DMS53 treated with DMSO at 0.1 percent for 48 hours (cell line): ENCODE results near the gene SSNA1.

Source experiments
- DNase-seq: peaks from one replicate; lab custom pipeline; 2025; ENCODE audit not compliant: unreplicated experiment; lab: John Stamatoyannopoulos, UW

SSNA1 gene

GRCh38 chr9:137219757-137220316, 31.4 kb downstream of the SSNA1 start:
- no peak for DNase-seq

- DNase-seq = no peak
These were observed 32.0 kb downstream of the SSNA1 start for GRCh38 chr9:137220317-137221094.

DNA sequence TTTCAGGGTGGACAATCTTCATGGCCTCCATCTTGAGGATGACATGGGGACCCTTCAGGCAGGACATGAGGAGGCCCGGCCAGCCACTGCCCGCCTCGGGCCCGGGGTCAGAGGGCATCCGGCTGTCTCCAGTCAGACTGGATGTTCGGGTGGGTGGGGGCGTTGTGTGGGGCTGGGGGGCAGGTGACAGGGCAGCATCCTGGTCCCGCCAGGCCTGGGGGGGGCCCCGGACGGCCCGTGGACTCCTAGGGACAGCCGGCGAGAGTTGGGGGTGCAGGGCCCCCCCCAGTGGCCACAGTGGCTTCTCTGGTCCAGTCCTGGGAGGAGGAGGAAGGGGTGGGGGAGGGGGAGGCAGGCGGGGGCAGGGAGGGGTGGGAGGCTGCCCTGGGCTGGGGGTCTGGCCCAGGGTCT, 32.6 kb downstream of the SSNA1 start:
- DNase-seq = no peak

DNA sequence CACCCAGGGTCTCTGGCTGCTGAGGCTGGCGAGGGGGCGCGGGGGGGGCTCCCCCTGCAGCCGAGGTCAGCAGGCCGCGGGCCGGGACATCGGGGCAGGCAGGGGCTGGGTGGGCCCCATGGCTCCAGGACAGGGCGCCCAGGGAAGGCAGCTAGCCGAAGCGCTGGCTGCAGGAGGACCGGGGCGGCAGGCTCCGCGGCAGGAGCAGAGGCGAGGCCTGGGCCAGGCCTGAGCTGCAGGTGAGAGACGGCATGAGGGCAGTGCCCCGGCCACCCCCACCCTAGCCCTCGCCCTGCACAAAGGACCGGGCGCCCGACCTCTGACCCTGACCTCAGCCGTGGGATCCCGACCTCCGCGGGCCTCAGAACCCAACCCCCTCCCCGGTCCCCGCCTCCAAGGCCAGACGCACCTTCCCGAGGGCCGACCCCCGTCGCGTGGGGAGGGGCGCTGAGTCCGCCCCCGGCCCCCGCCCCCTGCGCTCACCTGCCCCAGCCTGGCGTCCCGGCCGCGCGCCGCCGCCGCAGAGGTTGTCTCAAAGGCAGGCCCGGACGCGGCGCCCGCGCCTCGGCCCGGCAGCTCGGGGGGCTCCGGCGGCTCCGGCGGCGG, 33.1 kb downstream of the SSNA1 start:
- no peak for DNase-seq

- peak; percentile 25 for DNase-seq
These were observed 34.0 kb downstream of the SSNA1 start, which contains the start of gene RNF208 for GRCh38 chr9:137222190-137223077. Gene RNF208, minus strand, starts transcription at chr9:137222240. Its CDS starts 1,028 bp downstream, at chr9:137221212.

- DNase-seq = peak; percentile 93
These were observed 34.8 kb downstream of the SSNA1 start for GRCh38 chr9:137223078-137223970.

- no peak for DNase-seq
These were observed 36.6 kb downstream of the SSNA1 start, which contains the start of gene CYSRT1 for GRCh38 chr9:137224830-137225694. Gene CYSRT1, plus strand, starts transcription at chr9:137225174. Its CDS starts 448 bp downstream, at chr9:137225622.

GRCh38 chr9:137225699-137226331, 37.3 kb downstream of the SSNA1 start:
- no peak for DNase-seq

GRCh38 chr9:137226338-137227053, 38.0 kb downstream of the SSNA1 start:
- DNase-seq = no peak

DNA sequence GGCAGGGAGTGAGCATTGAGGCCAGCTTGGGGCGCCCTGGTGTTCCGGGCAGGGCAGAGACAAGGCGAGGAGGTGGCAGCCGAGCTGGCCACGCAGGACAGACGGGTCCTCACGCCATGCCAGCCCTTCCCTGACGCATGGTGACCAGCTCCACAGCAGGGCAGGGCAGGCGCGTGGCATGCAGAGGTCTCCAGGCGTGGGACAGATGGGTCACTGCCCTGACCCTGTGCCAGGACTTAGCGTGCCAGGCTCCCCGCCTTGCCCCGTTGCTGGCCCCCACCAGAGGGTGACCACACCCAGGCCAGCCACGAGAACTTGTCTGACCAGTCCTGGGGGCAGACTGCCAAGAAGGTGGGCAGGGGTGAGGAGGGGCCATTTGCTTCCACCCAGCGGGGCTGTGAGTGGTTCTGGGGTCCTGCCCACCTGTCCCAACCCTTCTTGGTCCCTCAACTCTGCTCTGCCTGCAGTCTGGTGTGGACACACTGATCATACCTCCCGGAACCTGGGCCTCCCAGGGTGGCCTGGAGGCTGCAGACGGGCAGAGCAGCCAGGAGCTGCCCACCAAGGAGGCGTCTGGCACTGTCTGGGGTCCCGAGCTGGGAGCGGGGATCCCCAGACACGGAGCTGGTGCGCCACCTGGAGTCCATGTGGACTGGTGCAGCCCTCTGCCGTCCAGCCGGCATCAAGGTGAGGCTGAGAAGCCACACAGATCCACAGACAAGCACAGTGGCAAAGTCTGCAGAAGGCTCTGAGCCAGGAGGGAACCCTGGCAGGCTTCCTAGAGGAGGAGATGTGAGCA, 38.8 kb downstream of the SSNA1 start, which contains the start of gene RNF224:
Gene RNF224 (plus strand): TSS at position 449 of the 799 bp plus-strand sequence. CDS start 834 bp downstream, outside the sequence.
- peak; percentile 79 for DNase-seq

- no peak for DNase-seq
These were observed 39.5 kb downstream of the SSNA1 start for GRCh38 chr9:137227853-137228505.

- DNase-seq = no peak
These were observed 40.1 kb downstream of the SSNA1 start for GRCh38 chr9:137228506-137228967.

DNA sequence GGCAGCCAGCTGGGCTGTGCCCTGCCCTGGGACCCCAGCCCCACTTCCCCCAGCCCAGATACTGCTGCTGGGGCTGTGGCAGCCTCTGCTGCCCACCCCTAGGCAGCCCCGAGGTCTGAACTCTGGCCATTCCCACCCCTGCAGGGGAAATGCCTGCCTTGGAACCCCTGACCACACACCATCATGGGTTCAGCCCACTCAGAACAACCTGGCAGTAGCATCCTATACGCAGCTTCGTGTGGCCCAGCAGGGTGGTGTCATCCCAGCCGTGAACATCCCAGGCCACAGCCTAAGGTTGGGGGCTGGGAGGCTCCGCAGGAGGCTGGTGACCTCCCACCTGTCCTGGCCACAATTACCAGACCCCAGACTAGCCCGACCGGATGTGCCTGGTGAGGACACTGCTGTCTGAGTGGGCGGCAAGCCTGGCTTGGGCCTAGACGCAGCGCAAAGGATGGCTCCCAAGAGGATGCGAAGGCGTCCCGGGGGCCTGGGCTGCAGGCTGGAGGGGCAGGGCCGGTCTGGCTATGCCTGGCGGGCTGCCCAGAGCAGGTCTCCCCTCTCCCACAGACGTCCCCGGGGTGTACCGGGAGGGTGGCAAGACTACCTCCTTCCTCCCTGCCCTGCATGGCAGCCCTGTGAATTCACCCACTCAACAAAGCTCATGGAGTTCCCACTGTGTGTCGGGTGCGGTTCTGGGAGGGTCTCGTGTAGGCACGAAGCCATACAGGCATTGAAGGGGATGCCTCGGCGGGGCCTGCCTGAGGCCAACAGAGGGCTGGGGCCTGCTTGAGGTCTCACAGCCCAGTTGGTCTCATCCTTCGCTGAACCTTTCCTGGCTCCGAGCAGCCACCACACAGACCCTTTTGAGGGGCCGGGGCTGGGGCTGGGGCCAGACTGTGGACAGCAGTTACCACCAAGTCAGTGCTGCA, 40.8 kb downstream of the SSNA1 start:
- DNase-seq = no peak

DNA sequence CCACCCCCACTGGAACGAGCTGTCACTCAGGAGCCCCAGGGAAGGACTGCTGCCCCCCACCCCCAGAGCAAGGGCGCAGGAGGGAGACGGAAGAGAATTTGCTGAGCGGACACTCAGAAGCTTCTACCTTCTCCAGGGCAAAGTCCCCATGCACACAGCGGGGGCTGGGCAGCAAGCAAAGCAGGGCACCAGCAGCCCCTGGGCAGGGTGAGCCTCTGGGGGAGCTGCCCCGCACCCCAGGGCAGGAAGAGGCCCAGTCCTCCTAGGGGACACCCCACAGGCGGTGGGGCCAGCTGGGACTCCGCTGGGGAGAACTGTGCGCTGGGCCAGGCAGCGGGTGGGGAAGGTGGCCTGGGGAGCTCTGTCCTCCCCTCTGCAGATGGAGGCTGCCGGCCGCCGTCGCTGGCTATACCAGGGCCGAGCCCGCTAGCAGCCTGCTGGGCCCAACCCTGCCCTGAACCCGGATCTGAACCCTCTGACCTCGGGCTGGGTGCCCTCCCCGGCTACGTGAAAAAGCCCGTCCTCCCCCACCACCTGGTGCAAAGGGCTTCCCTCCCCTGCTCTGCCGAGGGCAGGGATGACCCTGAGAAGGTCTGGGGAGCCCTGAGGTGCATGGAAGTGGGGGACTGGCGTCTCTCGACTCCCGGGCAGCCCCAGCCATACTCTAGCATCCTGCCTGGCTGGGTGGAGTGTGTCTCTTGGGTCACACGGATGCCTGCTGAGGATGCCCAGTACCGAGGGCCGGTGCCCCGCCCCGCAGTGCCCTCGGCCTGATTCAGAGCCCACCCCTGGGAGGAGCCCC, 41.6 kb downstream of the SSNA1 start:
- DNase-seq = no peak
